ENCODE data around the gene DGKI. TPM values are rescaled to one million over a fixed set of nuclear protein-coding genes. Genes with fewer than 3 reads are reported as not detected.

Gene DGKI
- total RNA-seq, 1 experiment from 2014 or later: not detected

DNA sequence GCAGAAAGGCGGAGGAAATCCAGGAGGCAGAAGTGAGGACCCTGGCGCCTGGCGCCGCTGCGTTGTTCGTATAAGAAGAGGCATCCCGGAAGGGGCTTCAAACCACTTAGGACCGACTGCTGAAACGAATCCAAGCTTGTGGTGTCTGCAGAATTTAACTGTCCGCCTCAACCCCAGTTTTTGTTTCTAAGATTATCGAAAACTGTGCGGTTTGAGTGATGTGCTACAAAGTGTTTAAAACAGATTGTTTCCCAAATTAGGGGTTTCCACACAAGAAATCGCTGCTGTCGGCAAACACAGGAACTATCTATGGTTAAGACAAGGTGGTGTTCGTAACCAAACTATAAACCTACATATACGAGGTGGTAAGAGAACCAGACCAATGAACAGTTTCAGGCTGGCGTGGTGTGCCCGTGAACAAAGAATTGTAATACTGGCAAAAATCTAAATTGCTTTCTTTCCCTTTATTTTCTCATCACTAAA is 835 bp upstream of the DGKI start:
- no TSS peak for BruUV-seq (replicated peaks)
- ATAC-seq: no peak
- H3K27me3 ChIP-seq (ENCODE audit: control insufficient read depth, insufficient read depth, low read length): peaks cover 44% of the 10 kb centered on the region
- intact Hi-C loops (cut with micrococcal nuclease; ENCODE audit: unreplicated experiment) (no loop called here), in situ Hi-C loops (cut with HindIII; ENCODE audit: low pct_unique_long_range_greater_than_20kb, low sequenced_read_pairs) (no loop called here)
- DNase-seq (ENCODE audit: low read depth, low spot score): no peak
- H3K9me3 ChIP-seq (ENCODE audit: control insufficient read depth, insufficient read depth, low read depth, low read length): no peaks in the 10 kb centered on the region
- H3K36me3 ChIP-seq (ENCODE audit: control insufficient read depth, insufficient read depth, low read length): no peaks in the 10 kb centered on the region
- ChIA-PET CTCF (no interaction called here), POLR2A (no interaction called here)
- H3K4me1 ChIP-seq (ENCODE audit: control insufficient read depth, insufficient read depth, low read length): no peaks in the 10 kb centered on the region
- H3K4me3 ChIP-seq (ENCODE audit: low read depth in 2 of 2, low read length in 2 of 2): no peak overlapping the region; a peak in 1 of 4 replicates
- TF ChIP-seq POLR2AphosphoS5 (IDR thresholded peaks at IDR 0.05; ENCODE audit: low read depth, low read length): no peak
- no peak for TF ChIP-seq SIN3A (IDR thresholded peaks at IDR 0.05; ENCODE audit: borderline replicate concordance, insufficient read depth, low read depth, low read length)
- no peak for TF ChIP-seq TCF7L2 (IDR thresholded peaks at IDR 0.05; ENCODE audit: low read depth, low read length)
- TF ChIP-seq REST (IDR thresholded peaks at IDR 0.05; ENCODE audit: insufficient read depth in 1 of 2, low read depth in 2 of 2, low read length in 1 of 2): no peak
- TF ChIP-seq, protein P1, sequence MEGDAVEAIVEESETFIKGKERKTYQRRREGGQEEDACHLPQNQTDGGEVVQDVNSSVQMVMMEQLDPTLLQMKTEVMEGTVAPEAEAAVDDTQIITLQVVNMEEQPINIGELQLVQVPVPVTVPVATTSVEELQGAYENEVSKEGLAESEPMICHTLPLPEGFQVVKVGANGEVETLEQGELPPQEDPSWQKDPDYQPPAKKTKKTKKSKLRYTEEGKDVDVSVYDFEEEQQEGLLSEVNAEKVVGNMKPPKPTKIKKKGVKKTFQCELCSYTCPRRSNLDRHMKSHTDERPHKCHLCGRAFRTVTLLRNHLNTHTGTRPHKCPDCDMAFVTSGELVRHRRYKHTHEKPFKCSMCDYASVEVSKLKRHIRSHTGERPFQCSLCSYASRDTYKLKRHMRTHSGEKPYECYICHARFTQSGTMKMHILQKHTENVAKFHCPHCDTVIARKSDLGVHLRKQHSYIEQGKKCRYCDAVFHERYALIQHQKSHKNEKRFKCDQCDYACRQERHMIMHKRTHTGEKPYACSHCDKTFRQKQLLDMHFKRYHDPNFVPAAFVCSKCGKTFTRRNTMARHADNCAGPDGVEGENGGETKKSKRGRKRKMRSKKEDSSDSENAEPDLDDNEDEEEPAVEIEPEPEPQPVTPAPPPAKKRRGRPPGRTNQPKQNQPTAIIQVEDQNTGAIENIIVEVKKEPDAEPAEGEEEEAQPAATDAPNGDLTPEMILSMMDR (IDR thresholded peaks at IDR 0.05): no peak
- no peak overlapping the region for H3K27ac ChIP-seq (ENCODE audit: low read length)

DNA sequence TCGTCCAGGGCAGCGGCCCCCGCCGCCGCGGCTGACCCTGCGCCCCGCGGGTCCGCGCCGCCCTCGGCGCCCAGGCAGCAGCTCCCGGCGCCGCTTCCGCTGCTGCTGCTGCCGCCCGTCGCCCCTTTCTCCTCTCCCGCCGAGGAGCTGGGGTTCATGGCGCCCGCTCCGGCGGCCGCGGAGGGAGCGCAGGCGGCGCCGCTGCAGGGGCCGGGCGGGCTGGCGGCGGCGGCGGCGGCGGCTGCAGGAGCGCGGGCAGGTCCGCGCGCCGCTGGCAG is 286 bp downstream of the DGKI start:
- DNase-seq (ENCODE audit: low read depth, low spot score): no peak
- Histone ChIP-seq H3K27ac (ENCODE audit: low read length) (no peak overlapping the region), H3K4me3 (ENCODE audit: low read depth in 2 of 2, low read length in 2 of 2) (peak overlapping the region in 1 of 2 experiments; percentile 35; a peak in 1 of 4 replicates), H3K27me3 (ENCODE audit: control insufficient read depth, insufficient read depth, low read length) (peaks cover 46% of the 10 kb centered on the region), H3K4me1 (ENCODE audit: control insufficient read depth, insufficient read depth, low read length) (no peaks in the 10 kb centered on the region), H3K36me3 (ENCODE audit: control insufficient read depth, insufficient read depth, low read length) (no peaks in the 10 kb centered on the region), H3K9me3 (ENCODE audit: control insufficient read depth, insufficient read depth, low read depth, low read length) (no peaks in the 10 kb centered on the region)
- no TSS peak for BruUV-seq (replicated peaks)
- POLR2A ChIA-PET: no interaction called here
- in situ Hi-C loops (cut with HindIII; ENCODE audit: low pct_unique_long_range_greater_than_20kb, low sequenced_read_pairs): no loop called here
- intact Hi-C loops (cut with micrococcal nuclease; ENCODE audit: unreplicated experiment): no loop called here
- TF ChIP-seq, protein P1 (IDR thresholded peaks at IDR 0.05): no peak
- no peak for TF ChIP-seq TCF7L2 (IDR thresholded peaks at IDR 0.05; ENCODE audit: low read depth, low read length)
- no peak for TF ChIP-seq POLR2AphosphoS5 (IDR thresholded peaks at IDR 0.05; ENCODE audit: low read depth, low read length)
- no peak for TF ChIP-seq SIN3A (IDR thresholded peaks at IDR 0.05; ENCODE audit: borderline replicate concordance, insufficient read depth, low read depth, low read length)
- no peak for TF ChIP-seq REST (IDR thresholded peaks at IDR 0.05; ENCODE audit: insufficient read depth in 1 of 2, low read depth in 2 of 2, low read length in 1 of 2)
- ATAC-seq: peak; percentile 59
- CTCF ChIA-PET: no interaction called here
